GM19025 (cell line): ENCODE data around the gene CCDC40.
"Not testable (repeated sequence)": the region's sequence is repeated elsewhere in the genome, so short reads cannot be mapped to it uniquely, and the experiment has no call there.

Source experiments
- ATAC-seq: cut with Tn5 transposase; IDR thresholded peaks from one replicate; pipeline ENCODE4 v1.9.1; 2021; ENCODE audit warnings: mild to moderate bottlenecking, low read depth, moderate library complexity; ENCODE audit not compliant: unreplicated experiment

The CCDC40 gene

DNA sequence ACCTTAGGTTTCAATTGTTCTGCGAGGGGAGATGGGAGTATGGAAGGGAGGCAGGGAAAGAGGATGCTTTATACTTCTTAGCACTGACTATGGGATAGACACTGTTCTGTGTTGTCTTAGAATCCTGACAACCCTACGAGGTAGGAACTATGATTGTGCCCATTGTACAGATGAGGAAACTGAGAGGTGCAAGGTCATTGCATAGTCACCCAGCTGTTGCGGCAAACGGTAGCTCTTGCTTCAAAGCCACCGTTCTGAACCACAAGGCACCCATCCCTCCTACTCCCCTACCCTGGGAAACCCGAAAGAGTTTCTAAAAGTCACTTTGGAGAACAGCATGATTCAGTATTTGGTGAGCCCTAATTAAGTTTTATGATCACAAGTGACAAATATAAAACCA is 7.5 kb downstream of the CCDC40 start:
- no peak for ATAC-seq

DNA sequence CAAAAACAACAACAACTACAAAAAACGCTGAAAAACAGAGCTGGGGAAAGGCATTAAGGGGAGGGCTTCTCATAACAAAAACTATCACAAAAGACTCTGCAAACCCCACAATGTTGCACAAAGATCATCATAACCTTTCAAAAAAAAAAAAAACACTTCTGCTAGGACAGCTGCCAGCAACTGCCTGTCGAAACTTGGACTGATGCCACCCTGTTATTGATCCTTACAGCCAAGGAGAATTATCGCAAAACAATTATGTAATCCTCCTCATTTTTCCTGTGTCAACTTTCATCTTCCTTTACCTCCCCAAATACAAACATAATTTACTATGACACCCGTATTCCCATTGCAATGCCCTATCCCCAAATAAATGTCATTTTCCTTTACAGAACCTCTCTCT is 9.3 kb downstream of the CCDC40 start:
- ATAC-seq: no peak

- not testable (repeated sequence) for ATAC-seq
Observed at GRCh38 chr17:80046709-80047108, 10.3 kb downstream of the CCDC40 start.

- ATAC-seq: no peak
Observed at GRCh38 chr17:80047176-80047575, 10.7 kb downstream of the CCDC40 start.

DNA sequence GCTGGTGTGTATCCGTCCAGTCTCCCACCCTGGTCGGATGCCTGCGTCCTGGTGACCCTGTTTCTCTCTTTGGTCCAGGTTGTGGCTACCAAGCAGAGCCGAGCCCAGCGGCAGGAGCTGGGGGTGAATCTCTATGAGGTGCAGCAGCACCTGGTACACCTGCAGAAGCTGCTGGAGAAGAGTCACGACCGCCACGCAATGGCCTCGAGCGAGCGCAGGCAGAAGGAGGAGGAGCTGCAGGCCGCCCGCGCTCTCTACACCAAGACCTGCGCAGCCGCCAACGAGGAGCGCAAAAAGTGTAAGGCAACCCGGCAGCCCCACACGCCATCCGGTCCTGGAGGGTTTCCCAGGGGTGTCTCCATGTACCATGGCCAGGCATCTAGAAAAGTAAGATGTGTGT is 13.5 kb downstream of the CCDC40 start:
- no peak for ATAC-seq

DNA sequence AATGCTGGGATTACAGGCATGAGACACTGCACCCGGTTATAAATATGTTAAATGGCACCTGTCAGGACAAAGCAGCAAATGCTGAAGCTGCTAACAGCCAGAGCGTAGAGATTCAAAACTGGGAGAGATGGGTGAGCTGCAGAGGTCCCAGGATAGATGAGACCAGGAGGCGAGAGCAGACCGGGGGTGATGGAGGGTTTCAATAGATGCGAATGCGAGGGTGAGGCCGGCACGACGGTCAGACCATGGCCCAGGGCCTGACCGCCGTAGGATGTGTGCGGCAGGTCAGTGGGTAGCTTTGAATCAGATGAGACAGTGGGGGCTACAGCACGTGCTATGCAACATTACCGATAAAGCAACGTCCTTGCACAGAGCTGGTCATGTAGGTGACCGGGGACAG is 14.3 kb downstream of the CCDC40 start:
- no peak for ATAC-seq

DNA sequence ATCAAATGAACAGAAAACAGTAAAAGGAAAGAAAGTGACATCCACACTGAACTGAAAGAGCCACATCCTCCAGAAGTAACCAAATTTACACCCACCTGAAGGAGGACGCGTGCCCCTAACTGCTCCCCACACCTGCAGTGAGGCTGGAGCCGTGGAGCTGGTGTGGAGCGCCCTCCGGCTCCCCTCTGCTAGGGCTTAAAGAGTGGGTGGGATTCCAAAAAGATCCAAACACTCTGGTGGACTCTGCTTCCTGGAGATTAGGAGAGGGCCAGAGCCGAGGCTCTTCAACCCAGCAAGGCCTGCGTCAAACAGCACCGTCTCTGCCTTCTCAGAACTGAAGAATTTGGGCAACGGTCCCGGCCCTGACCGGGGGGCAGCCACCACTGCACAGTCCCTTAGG is 15.2 kb downstream of the CCDC40 start:
- no peak for ATAC-seq

DNA sequence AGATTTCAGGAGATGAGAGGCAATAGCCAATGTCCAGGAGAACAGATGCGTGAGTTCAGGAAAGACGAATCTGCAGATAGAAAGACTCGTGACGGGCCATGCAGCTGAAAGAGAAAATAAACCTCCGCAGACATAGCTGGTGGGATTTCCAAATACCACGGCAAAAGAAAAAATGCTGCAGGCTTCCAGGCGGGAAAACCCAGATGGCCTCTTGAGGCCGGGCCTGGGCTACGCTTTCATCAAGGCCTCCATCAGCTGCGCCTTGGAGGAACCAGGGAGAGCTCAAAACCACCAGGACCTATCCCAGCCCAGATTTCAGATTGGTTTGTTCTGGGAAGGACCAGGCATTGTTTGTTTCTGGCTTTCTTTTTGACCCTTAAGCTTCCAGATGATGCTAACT is 16.7 kb downstream of the CCDC40 start:
- ATAC-seq: no peak

DNA sequence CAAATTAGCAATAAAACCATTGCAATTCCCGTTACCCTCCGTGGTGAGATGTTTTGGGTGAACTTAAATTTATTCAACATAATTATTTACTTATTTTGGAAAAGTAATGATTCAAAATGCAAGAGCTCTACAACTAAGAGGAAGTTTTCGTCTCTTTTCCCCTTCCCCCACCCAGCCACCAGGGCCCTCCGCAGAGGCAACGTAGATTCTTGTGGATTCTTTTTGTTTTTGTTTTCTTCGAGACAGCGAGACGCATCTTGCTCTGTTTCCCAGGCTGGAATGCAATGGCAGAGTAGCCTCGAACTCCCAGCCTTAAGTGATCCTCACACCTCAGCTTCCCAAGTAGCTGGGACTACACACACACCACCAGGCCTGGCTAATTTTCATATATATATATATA is 19.2 kb downstream of the CCDC40 start:
- no peak for ATAC-seq

DNA sequence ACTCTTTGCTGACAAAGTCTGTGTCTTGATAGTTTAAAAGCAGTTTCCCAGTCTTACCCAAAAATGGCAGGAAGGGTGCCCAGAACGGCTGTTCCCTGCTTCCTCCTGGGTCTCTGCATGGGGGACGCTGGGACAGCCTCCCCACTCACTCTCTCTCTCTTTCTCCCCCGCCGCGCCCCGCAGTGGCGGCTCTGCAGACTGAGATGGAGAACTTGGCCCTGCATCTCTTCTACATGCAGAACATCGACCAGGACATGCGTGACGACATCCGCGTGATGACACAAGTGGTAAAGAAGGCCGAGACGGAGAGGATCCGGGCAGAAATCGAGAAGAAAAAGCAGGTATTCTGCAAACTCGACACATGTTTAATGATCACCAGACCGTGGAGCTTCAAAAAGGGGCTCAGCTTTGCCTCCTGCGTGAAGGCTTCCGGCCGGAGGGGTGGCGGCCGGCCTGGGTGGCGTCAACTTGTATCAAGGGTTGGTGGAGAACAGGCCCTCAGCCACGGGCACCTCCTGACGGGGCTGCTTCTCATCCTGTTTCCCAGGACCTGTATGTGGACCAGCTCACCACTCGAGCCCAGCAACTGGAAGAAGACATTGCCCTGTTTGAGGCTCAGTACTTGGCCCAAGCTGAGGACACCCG is 22.0 kb downstream of the CCDC40 start:
- ATAC-seq: no peak

DNA sequence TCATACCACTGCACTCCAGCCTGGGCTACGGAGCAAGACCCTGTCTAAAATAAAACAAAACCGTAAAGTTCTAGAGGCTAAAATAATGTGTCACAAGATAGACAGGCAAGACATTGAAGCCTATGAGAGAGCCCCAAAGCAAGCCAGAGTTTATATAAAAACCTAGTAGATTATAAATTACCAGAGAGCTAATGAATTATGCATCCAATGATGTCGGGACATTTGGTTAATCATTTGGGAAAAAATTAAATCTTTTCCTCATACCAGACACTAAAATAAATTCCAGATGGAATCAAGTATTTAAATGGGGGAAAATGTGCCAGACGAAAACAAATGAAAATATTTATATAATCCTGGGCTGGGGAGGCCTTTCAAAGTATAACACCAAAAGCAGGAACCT is 24.2 kb downstream of the CCDC40 start:
- ATAC-seq: no peak

- no peak for ATAC-seq
Observed at GRCh38 chr17:80061421-80061820, 25.0 kb downstream of the CCDC40 start.

- no peak for ATAC-seq
Observed at GRCh38 chr17:80063830-80064585, 27.6 kb downstream of the CCDC40 start.

- ATAC-seq: no peak
Observed at GRCh38 chr17:80064696-80065095, 28.3 kb downstream of the CCDC40 start.

- ATAC-seq: no peak
Observed at GRCh38 chr17:80065478-80066170, 29.2 kb downstream of the CCDC40 start.

DNA sequence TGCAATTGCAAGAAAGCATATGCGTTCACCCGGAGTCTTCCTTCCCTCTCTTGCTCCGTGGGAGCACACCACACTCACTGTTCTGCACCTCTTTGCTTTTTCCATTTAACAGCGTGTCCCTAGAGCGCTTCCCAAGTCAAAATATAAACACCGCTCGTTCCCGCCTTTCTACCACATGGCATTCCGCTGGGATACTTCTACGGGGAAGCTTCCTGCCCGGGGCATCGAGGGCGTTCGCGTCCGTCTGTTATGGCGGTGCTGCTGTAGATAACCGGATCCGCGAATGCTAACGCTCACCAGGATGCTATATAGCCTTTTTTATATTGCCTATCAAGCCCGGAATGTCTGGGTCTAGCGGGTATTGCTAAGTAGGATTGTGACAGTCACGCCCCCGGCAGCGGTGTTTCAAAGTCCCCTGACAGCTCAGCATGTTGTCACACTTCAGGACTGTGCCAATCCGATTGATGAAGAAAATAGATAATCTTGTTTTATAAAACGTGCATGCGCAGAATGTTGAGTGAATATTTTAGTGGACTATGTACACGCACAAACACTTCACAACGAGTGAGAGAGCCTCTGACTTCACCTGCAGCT is 31.0 kb downstream of the CCDC40 start:
- ATAC-seq: no peak

- no peak for ATAC-seq
Observed at GRCh38 chr17:80068301-80069222, 32.1 kb downstream of the CCDC40 start.

DNA sequence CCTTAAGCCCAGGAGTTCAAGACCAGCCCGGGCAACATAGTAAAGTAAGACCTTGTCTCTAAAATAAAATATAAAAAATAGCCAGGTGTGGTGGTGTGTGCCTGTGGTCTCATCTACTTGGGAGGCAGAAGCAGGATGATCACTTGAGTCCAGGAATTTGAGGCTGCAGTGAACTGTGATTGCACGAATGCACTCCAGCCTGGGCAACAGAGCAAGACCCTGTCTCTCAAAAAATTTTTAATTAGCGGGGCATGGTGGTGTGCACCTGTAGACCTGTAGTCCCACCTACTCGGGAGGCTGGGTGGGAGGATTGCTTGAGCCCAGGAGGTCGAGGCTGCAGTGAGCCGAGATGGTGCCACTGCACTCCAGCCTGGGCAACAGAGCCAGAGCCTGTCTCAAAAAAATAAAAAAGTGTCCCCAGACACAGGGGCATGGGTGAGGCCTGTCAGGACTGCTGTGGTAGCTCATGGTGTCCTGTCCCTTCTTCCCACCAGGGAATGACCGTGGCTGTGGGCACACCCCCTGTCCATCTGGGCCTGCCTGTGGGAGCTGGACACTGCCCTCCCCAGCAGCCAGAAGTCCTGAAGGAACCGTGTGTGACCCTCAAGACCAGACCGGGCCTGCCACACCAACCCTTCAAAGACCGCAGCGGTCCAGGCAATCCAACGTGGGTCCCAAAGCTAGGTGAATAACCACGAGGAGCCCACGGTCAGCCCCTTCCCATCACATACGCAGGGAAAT is 34.1 kb downstream of the CCDC40 start:
- ATAC-seq: no peak

DNA sequence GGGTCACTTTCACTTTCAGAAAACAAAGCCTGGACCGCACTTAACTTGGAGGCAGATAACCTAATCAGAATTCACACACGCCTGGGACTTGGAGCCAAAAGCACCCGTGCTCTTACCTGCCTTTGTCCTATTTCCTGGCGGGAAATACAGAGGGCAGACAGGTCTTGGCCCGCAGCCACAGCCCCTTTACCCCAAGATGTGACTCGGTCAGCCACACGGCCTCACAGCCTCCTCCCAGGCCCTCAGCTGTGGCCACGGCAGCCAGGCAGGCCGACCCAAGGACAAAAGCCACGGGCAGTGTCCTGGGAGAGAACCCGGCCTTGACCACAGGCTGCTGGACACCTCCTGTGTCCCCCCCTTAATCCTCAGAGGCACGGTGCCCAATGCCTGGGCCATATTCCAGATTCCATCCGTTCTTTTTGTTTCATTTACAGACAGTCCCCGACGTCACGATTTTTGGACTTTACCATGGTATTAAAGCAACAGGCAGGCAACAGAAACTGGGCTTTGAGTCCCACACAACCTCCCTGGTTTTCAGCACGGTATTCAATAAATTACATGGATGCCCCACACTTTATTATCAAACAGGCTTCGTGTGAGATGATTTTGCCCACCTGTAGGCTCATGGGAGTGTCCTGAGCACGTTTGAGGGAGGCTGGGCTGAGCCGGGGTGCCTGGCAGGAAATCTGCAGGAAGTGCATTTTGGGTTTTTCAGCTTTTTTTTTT is 34.8 kb downstream of the CCDC40 start:
- no peak for ATAC-seq
